PFSK-1 (cell line): ENCODE measurements around the gene PSMB2.

Experiments used
- FOXP2 ChIP-seq: optimal IDR thresholded peaks from 2 replicates; pipeline ENCODE3; 2011; ENCODE audit warnings: borderline replicate concordance, control low read depth, inconsistent platforms; ENCODE audit not compliant: insufficient read depth; ENCODE audit errors: extremely low read length, extremely low read depth
- POLR2AphosphoS5 ChIP-seq: IDR thresholded peaks from 2 replicates; pipeline ENCODE4 v1.6.1; 2012; ENCODE audit warnings: low read depth, mild to moderate bottlenecking, control low read depth, low read length, moderate library complexity
- REST ChIP-seq, 2 experiments: IDR thresholded peaks; 2 replicates each; pipeline versions ENCODE4 v1.6.1 to v1.8.0; 2011 to 2012; ENCODE audit warnings: low read depth in 2 of 2, low read length in 2 of 2, control low read depth in 1 of 2, inconsistent platforms in 1 of 2, mild to moderate bottlenecking in 1 of 2, moderate library complexity in 1 of 2; ENCODE audit not compliant: insufficient read depth in 1 of 2
- SIN3A ChIP-seq: IDR thresholded peaks from 2 replicates; pipeline ENCODE4 v1.6.1; 2012; ENCODE audit warnings: mild to moderate bottlenecking, low read length, moderate library complexity, borderline replicate concordance; ENCODE audit not compliant: insufficient read depth
- TAF1 ChIP-seq: IDR thresholded peaks from 2 replicates; pipeline ENCODE4 v1.6.1; 2012; ENCODE audit warnings: low read length, control low read depth, borderline replicate concordance; ENCODE audit not compliant: insufficient read depth

Gene PSMB2

GRCh38 chr1:35574125-35574654 is 67.1 kb downstream of the PSMB2 start:
- TF ChIP-seq POLR2AphosphoS5 = no peak
- no peak for TF ChIP-seq REST (IDR thresholded peaks at IDR 0.05; ENCODE audit: insufficient read depth in 1 of 2, low read depth in 2 of 2, low read length in 2 of 2)
- TF ChIP-seq SIN3A = no peak
- no peak for TF ChIP-seq FOXP2
- TF ChIP-seq TAF1 = no peak

GRCh38 chr1:35573198-35574124 is 67.9 kb downstream of the PSMB2 start, which contains the start of gene TFAP2E:
Gene TFAP2E, plus strand, starts transcription at chr1:35573314. Its CDS starts 264 bp downstream, at chr1:35573578.
- TF ChIP-seq TAF1 (no peak), REST (IDR thresholded peaks at IDR 0.05; ENCODE audit: insufficient read depth in 1 of 2, low read depth in 2 of 2, low read length in 2 of 2) (no peak), POLR2AphosphoS5 (no peak), FOXP2 (no peak), SIN3A (no peak)

- TF ChIP-seq FOXP2 (no peak), SIN3A (no peak), TAF1 (no peak), REST (IDR thresholded peaks at IDR 0.05; ENCODE audit: insufficient read depth in 1 of 2, low read depth in 2 of 2, low read length in 2 of 2) (no peak), POLR2AphosphoS5 (no peak)
Measured at GRCh38 chr1:35572296-35572695, 69.0 kb downstream of the PSMB2 start.

GRCh38 chr1:35571263-35571662 is 70.1 kb downstream of the PSMB2 start:
- TF ChIP-seq TAF1 = no peak
- no peak for TF ChIP-seq SIN3A
- no peak for TF ChIP-seq REST (IDR thresholded peaks at IDR 0.05; ENCODE audit: insufficient read depth in 1 of 2, low read depth in 2 of 2, low read length in 2 of 2)
- no peak for TF ChIP-seq POLR2AphosphoS5
- no peak for TF ChIP-seq FOXP2
